Subcutaneous abdominal adipose tissue (tissue), 5 donors: ENCODE measurements around the gene HUS1B.

ENCODE experiments used
- H3K27ac ChIP-seq: one replicate; pipeline ENCODE4 v1.7.0; 2013; ENCODE audit warnings: low read depth, mild to moderate bottlenecking, inconsistent platforms, low read length, moderate library complexity
- H3K27me3 ChIP-seq, 5 donors: one replicate each; pipeline ENCODE4 v1.7.0; 2013; ENCODE audit warnings: low read length in 5 of 5, inconsistent platforms in 1 of 5; ENCODE audit not compliant: control insufficient read depth in 5 of 5, insufficient read depth in 4 of 5
- H3K36me3 ChIP-seq, 5 donors: one replicate each; pipeline ENCODE4 v1.7.0; 2013; ENCODE audit warnings: low read length in 5 of 5; ENCODE audit not compliant: control insufficient read depth in 5 of 5, insufficient read depth in 5 of 5
- H3K4me1 ChIP-seq, 5 donors: one replicate each; pipeline ENCODE4 v1.7.0; 2013; ENCODE audit warnings: low read length in 5 of 5, mild to moderate bottlenecking in 3 of 5, moderate library complexity in 1 of 5; ENCODE audit not compliant: control insufficient read depth in 5 of 5, insufficient read depth in 5 of 5
- H3K4me3 ChIP-seq, 5 donors: one replicate each; pipeline ENCODE4 v1.7.0; 2013; ENCODE audit warnings: low read length in 5 of 5, low read depth in 1 of 5
- H3K9ac ChIP-seq, 5 donors: one replicate each; pipeline ENCODE4 v1.7.0; 2013; ENCODE audit warnings: low read length in 5 of 5, mild to moderate bottlenecking in 4 of 5, moderate library complexity in 3 of 5
- H3K9me3 ChIP-seq, 5 donors: one replicate each; pipeline ENCODE4 v1.7.0; 2013; ENCODE audit warnings: low read length in 5 of 5; ENCODE audit not compliant: control insufficient read depth in 5 of 5
- donor health status: healthy.
- donor health status: healthy.
- donor health status: healthy.
- donor health status: healthy.
- donor health status: healthy.

HUS1B gene

GRCh38 chr6:659716-660581 lies 3.0 kb upstream of the HUS1B start:
- no peaks in the 10 kb centered on the region for H3K27me3 ChIP-seq
- H3K4me3 ChIP-seq = peak overlapping the region in 1 of 5 donors; percentile 28
- no peak overlapping the region for H3K27ac ChIP-seq
- H3K9ac ChIP-seq = no peak overlapping the region
- H3K4me1 ChIP-seq = peaks cover 0 to 26% (median 19%) of the 10 kb centered on the region in 5 donors
- H3K9me3 ChIP-seq = peaks cover 0 to 3% (median 0%) of the 10 kb centered on the region in 5 donors
- H3K36me3 ChIP-seq = peaks cover 0 to 10% (median 8%) of the 10 kb centered on the region in 5 donors

GRCh38 chr6:658244-658643 lies 1.3 kb upstream of the HUS1B start:
- Histone ChIP-seq H3K36me3 (peaks cover 6 to 10% (median 8%) of the 10 kb centered on the region in 5 donors), H3K9me3 (peaks cover 0 to 8% (median 2%) of the 10 kb centered on the region in 5 donors), H3K27ac (no peak overlapping the region), H3K4me3 (no peak overlapping the region), H3K27me3 (no peaks in the 10 kb centered on the region), H3K4me1 (peaks cover 0 to 26% (median 19%) of the 10 kb centered on the region in 5 donors), H3K9ac (no peak overlapping the region)

GRCh38 chr6:657743-658142 lies 843 bp upstream of the HUS1B start:
- Histone ChIP-seq H3K4me1 (peaks cover 0 to 26% (median 19%) of the 10 kb centered on the region in 5 donors), H3K27ac (no peak overlapping the region), H3K27me3 (no peaks in the 10 kb centered on the region), H3K36me3 (peaks cover 7 to 10% (median 8%) of the 10 kb centered on the region in 5 donors), H3K9ac (no peak overlapping the region), H3K4me3 (no peak overlapping the region), H3K9me3 (peaks cover 0 to 11% (median 2%) of the 10 kb centered on the region in 5 donors)

- H3K27ac ChIP-seq = no peak overlapping the region
- no peaks in the 10 kb centered on the region for H3K27me3 ChIP-seq
Observed at GRCh38 chr6:654136-654535, 2.8 kb downstream of the HUS1B start.

GRCh38 chr6:652865-653264 lies 4.0 kb downstream of the HUS1B start:
- peaks cover 0 to 11% (median 2%) of the 10 kb centered on the region in 5 donors for H3K9me3 ChIP-seq
- peaks cover 7 to 10% (median 8%) of the 10 kb centered on the region in 5 donors for H3K36me3 ChIP-seq
- H3K4me1 ChIP-seq = peaks cover 0 to 7% (median 4%) of the 10 kb centered on the region in 5 donors
- H3K27me3 ChIP-seq = no peaks in the 10 kb centered on the region
- H3K27ac ChIP-seq = no peak overlapping the region
- H3K4me3 ChIP-seq = no peak overlapping the region
- no peak overlapping the region for H3K9ac ChIP-seq

More at GRCh38 chr6:654136-654535, 2.8 kb downstream of the HUS1B start:
- H3K4me1 ChIP-seq = peaks cover 0 to 16% (median 12%) of the 10 kb centered on the region in 5 donors
- no peak overlapping the region for H3K9ac ChIP-seq
- peaks cover 0 to 11% (median 2%) of the 10 kb centered on the region in 5 donors for H3K9me3 ChIP-seq
- no peak overlapping the region for H3K4me3 ChIP-seq
- H3K36me3 ChIP-seq = peaks cover 7 to 10% (median 8%) of the 10 kb centered on the region in 5 donors

- no peak overlapping the region for H3K4me3 ChIP-seq
- no peak overlapping the region for H3K9ac ChIP-seq
- H3K27me3 ChIP-seq = no peaks in the 10 kb centered on the region
- H3K9me3 ChIP-seq = peaks cover 0 to 11% (median 0%) of the 10 kb centered on the region in 5 donors
- peaks cover 0 to 7% (median 0%) of the 10 kb centered on the region in 5 donors for H3K36me3 ChIP-seq
- no peak overlapping the region for H3K27ac ChIP-seq
- H3K4me1 ChIP-seq = no peaks in the 10 kb centered on the region
Observed at GRCh38 chr6:650098-650497, 6.8 kb downstream of the HUS1B start.

- H3K36me3 ChIP-seq = no peaks in the 10 kb centered on the region
- H3K9me3 ChIP-seq = peaks cover 0 to 4% (median 4%) of the 10 kb centered on the region in 5 donors
- no peak overlapping the region for H3K27ac ChIP-seq
- no peaks in the 10 kb centered on the region for H3K27me3 ChIP-seq
- H3K4me1 ChIP-seq = no peaks in the 10 kb centered on the region
- H3K9ac ChIP-seq = no peak overlapping the region
- no peak overlapping the region for H3K4me3 ChIP-seq
Observed at GRCh38 chr6:642805-643204, 14.1 kb downstream of the HUS1B start.

GRCh38 chr6:641225-641985 lies 15.5 kb downstream of the HUS1B start:
- Histone ChIP-seq H3K27me3 (no peaks in the 10 kb centered on the region), H3K9ac (no peak overlapping the region), H3K4me1 (no peaks in the 10 kb centered on the region), H3K36me3 (peaks cover 3 to 12% (median 7%) of the 10 kb centered on the region in 5 donors), H3K27ac (no peak overlapping the region), H3K9me3 (peaks cover 0 to 4% (median 4%) of the 10 kb centered on the region in 5 donors), H3K4me3 (no peak overlapping the region)

- Histone ChIP-seq H3K4me3 (no peak overlapping the region), H3K4me1 (no peaks in the 10 kb centered on the region), H3K27ac (no peak overlapping the region), H3K27me3 (no peaks in the 10 kb centered on the region), H3K36me3 (peaks cover 11 to 24% (median 15%) of the 10 kb centered on the region in 5 donors), H3K9me3 (peaks cover 0 to under 1% (median 0%) of the 10 kb centered on the region in 5 donors), H3K9ac (no peak overlapping the region)
Observed at GRCh38 chr6:636488-636887, 20.4 kb downstream of the HUS1B start.

- no peak overlapping the region for H3K27ac ChIP-seq
- peaks cover 15 to 30% (median 16%) of the 10 kb centered on the region in 5 donors for H3K36me3 ChIP-seq
Observed at GRCh38 chr6:635233-635632, 21.7 kb downstream of the HUS1B start.

More at GRCh38 chr6:635233-635632, 21.7 kb downstream of the HUS1B start:
- no peak overlapping the region for H3K4me3 ChIP-seq
- H3K9me3 ChIP-seq = no peaks in the 10 kb centered on the region
- H3K27me3 ChIP-seq = no peaks in the 10 kb centered on the region
- H3K4me1 ChIP-seq = no peaks in the 10 kb centered on the region
- H3K9ac ChIP-seq = no peak overlapping the region
